HepG2 (cell line): ENCODE measurements around the gene NT5DC1. TPM values are rescaled to one million over a fixed set of nuclear protein-coding genes. Genes with fewer than 3 reads are reported as not detected.

Source experiments
- ATAC-seq: fragments of 200-7000 bp; cut with Tn5 transposase; 3 replicates; pipeline ENCODE4 v1.9.1; 2020; ENCODE audit warnings: mild to moderate bottlenecking, moderate library complexity
- BruUV-seq: library from RNA; stranded (reverse); fragments of 400-500 nt; replicated peaks from 2 replicates; lab custom pipeline; 2021; lab: Mats Ljungman, UMichigan
- CTCF ChIA-PET: fragments of 300-600 bp; formaldehyde crosslinking; extraction: SDS; loops from one replicate; lab custom pipeline; 2021; ENCODE audit warnings: low total read pairs, inconsistent platforms, low intra/inter-chr PET ratio; lab: Yijun Ruan, JAX
- POLR2A ChIA-PET: fragments of 350-600 bp; sonication (Branson Sonifier 250); formaldehyde crosslinking; loops from one replicate; lab custom pipeline; 2020; ENCODE audit warnings: antibody characterized with exemption, inconsistent platforms; lab: Yijun Ruan, JAX
- DNase-seq: peaks from one replicate; pipeline ENCODE4 v3.0.0-alpha.2; 2015; ENCODE audit warnings: low spot score
- FAIRE-seq: peaks from 3 replicates; lab custom pipeline; 2011; peaks lifted over from hg19 to GRCh38; lab: Jason Lieb, UNC
- H2AFZ ChIP-seq: one replicate; pipeline ENCODE4 v1.6.1; 2011; ENCODE audit warnings: low read length, inconsistent platforms
- H3K27ac ChIP-seq: fragments of 300-600 bp; 3 replicates; pipeline ENCODE4 v1.8.0; 2011; ENCODE audit warnings: mixed run types, mild to moderate bottlenecking, mixed read lengths, low read length, inconsistent platforms; ENCODE audit not compliant: insufficient read depth; ENCODE audit errors: extremely low read length
- H3K27me3 ChIP-seq, 2 experiments: fragments of 200-600 bp in 1 of 2; 2 replicates in 1 of 2; 3 replicates in 1 of 2; pipeline versions ENCODE4 v1.6.0 to v1.8.0; 2011; ENCODE audit warnings: low read length in 2 of 2, mild to moderate bottlenecking in 2 of 2, moderate library complexity in 2 of 2, inconsistent platforms in 1 of 2; ENCODE audit not compliant: insufficient read depth in 2 of 2, control insufficient read depth in 1 of 2
- H3K36me3 ChIP-seq, 2 experiments: fragments of 200-600 bp in 1 of 2; replicated peaks in 1 of 2; 2 replicates in 1 of 2; 3 replicates in 1 of 2; pipeline versions ENCODE4 v1.5.1 to v1.8.0; 2011; ENCODE audit warnings: low read length in 2 of 2, inconsistent platforms in 1 of 2; ENCODE audit not compliant: insufficient read depth in 2 of 2, control insufficient read depth in 1 of 2
- H3K4me1 ChIP-seq: 2 replicates; pipeline ENCODE4 v1.5.1; 2012; ENCODE audit warnings: low read length, inconsistent platforms; ENCODE audit not compliant: insufficient read depth
- H3K4me2 ChIP-seq: 2 replicates; pipeline ENCODE4 v1.6.0; 2011; ENCODE audit warnings: low read depth, low read length, inconsistent platforms
- H3K4me3 ChIP-seq, 3 experiments: fragments of 200-600 bp in 1 of 3; sonication (generic), shearing (Covaris generic) in 1 of 3; replicated peaks in 1 of 3; 2 replicates each; pipeline ENCODE4 v1.5.1; 2011 to 2016; ENCODE audit warnings: low read length in 3 of 3, inconsistent platforms in 2 of 3, low read depth in 2 of 3, mild to moderate bottlenecking in 2 of 3, control low read depth in 1 of 3, mixed read lengths in 1 of 3; ENCODE audit not compliant: insufficient read depth in 1 of 3
- H3K79me2 ChIP-seq: one replicate; pipeline ENCODE4 v1.6.1; 2011; ENCODE audit warnings: low read length, inconsistent platforms; ENCODE audit not compliant: insufficient read depth
- H3K9ac ChIP-seq: 2 replicates; pipeline ENCODE4 v1.6.0; 2011; ENCODE audit warnings: mild to moderate bottlenecking, low read depth, low read length, inconsistent platforms; ENCODE audit not compliant: insufficient read depth
- H3K9me3 ChIP-seq: 2 replicates; pipeline ENCODE4 v1.5.1; 2012; ENCODE audit warnings: mild to moderate bottlenecking, low read length
- H4K20me1 ChIP-seq: 2 replicates; pipeline ENCODE4 v1.6.0; 2011; ENCODE audit warnings: inconsistent platforms, mild to moderate bottlenecking, low read length, moderate library complexity; ENCODE audit not compliant: insufficient read depth
- CREB1 ChIP-seq, 2 experiments: fragments of 450-650 bp in 1 of 2; IDR thresholded peaks; 2 replicates each; pipeline ENCODE4 v1.6.1; 2016 to 2017; ENCODE audit warnings: control low read depth in 1 of 2, mild to moderate bottlenecking in 1 of 2, missing compliant biosample characterization in 1 of 2, missing genetic modification characterization in 1 of 2
- IRF2 ChIP-seq: IDR thresholded peaks from 2 replicates; pipeline ENCODE4 v1.6.1; 2018; ENCODE audit warnings: missing genetic modification reagents, missing compliant biosample characterization
- LBX2 ChIP-seq: sonication (generic); formaldehyde crosslinking; IDR thresholded peaks from 2 replicates; pipeline ENCODE4 v1.5.0; 2020; ENCODE audit warnings: missing genetic modification reagents, mild to moderate bottlenecking, borderline replicate concordance
- MED13 ChIP-seq: sonication (generic); formaldehyde crosslinking; IDR thresholded peaks from 2 replicates; pipeline ENCODE4 v1.5.0; 2020; ENCODE audit warnings: missing genetic modification reagents
- MYPOP ChIP-seq: sonication (generic); formaldehyde crosslinking; IDR thresholded peaks from 2 replicates; pipeline ENCODE4 v1.8.1; 2023; ENCODE audit warnings: mild to moderate bottlenecking, moderate library complexity, missing genetic modification reagents
- PAX8 ChIP-seq: sonication (generic); formaldehyde crosslinking; IDR thresholded peaks from 2 replicates; pipeline ENCODE4 v1.8.0; 2022; ENCODE audit warnings: mild to moderate bottlenecking, missing genetic modification reagents, borderline replicate concordance
- PHB2 ChIP-seq: fragments of 450-650 bp; IDR thresholded peaks from 2 replicates; pipeline ENCODE4 v1.6.1; 2018; ENCODE audit not compliant: partially characterized antibody
- RORA ChIP-seq: sonication (generic); formaldehyde crosslinking; IDR thresholded peaks from 2 replicates; pipeline ENCODE4 v1.5.0; 2020; ENCODE audit warnings: mild to moderate bottlenecking, missing genetic modification reagents, moderate library complexity
- TARDBP ChIP-seq: sonication (generic); formaldehyde crosslinking; IDR thresholded peaks from 2 replicates; pipeline ENCODE4 v1.8.0; 2022; ENCODE audit warnings: mild to moderate bottlenecking, missing genetic modification reagents
- TMF1 ChIP-seq: sonication (generic); formaldehyde crosslinking; IDR thresholded peaks from 2 replicates; pipeline ENCODE4 v1.8.1; 2022; ENCODE audit warnings: low read depth, missing genetic modification reagents
- ZNF251 ChIP-seq: sonication (generic); formaldehyde crosslinking; IDR thresholded peaks from 2 replicates; pipeline ENCODE4 v1.9.0; 2021; ENCODE audit warnings: mild to moderate bottlenecking, missing genetic modification reagents
- ZNF607 ChIP-seq: sonication (generic); formaldehyde crosslinking; IDR thresholded peaks from 2 replicates; pipeline ENCODE4 v1.5.1; 2020; ENCODE audit warnings: missing genetic modification reagents, mild to moderate bottlenecking, borderline replicate concordance
- ZNF709 ChIP-seq: sonication (generic); formaldehyde crosslinking; IDR thresholded peaks from 2 replicates; pipeline ENCODE4 v1.5.0; 2020; ENCODE audit warnings: mild to moderate bottlenecking, missing genetic modification reagents
- ZNF800 ChIP-seq: sonication (generic); formaldehyde crosslinking; IDR thresholded peaks from 2 replicates; pipeline ENCODE4 v1.4.0; 2020; ENCODE audit warnings: missing genetic modification reagents
- ZNF83 ChIP-seq: sonication (generic); formaldehyde crosslinking; IDR thresholded peaks from 2 replicates; pipeline ENCODE4 v1.4.0; 2020; ENCODE audit warnings: missing genetic modification reagents, mild to moderate bottlenecking, borderline replicate concordance
- ZZZ3 ChIP-seq: sonication (generic); formaldehyde crosslinking; IDR thresholded peaks from 2 replicates; pipeline ENCODE4 v1.4.0; 2020; ENCODE audit warnings: missing genetic modification reagents, mild to moderate bottlenecking, borderline replicate concordance
- WGBS: methylation state at CpG from one replicate; pipeline ENCODE4 v1.1.6; 2017; ENCODE audit warnings: low lambda C conversion rate; 5-methylcytosine and 5-hydroxymethylcytosine counted together
- in situ Hi-C: cut with HindIII; loops from 2 replicates; pipeline ENCODE4 v1.10.0; 2017; ENCODE audit warnings: low pct_unique_long_range_greater_than_20kb; ENCODE audit not compliant: extremely low pct_ligation_motif_present
- intact Hi-C: fragments of 100-400 bp; cut with micrococcal nuclease; formaldehyde crosslinking; loops from one replicate; pipeline ENCODE4 v1.10.0; 2022; ENCODE audit not compliant: unreplicated experiment
- polyA plus RNA-seq, 8 experiments: library from polyadenylated mRNA; depleted of rRNA in 3 of 8; stranded (reverse) in 7 of 8; unstranded in 1 of 8; fragments of >200 nt; fragmentation: Illumina TruSeq in 4 of 8; extraction: Trizol in 4 of 8; gene quantifications; 2 replicates each; pipeline versions ENCODE4 v1.2.1 to v1.2.3, GENCODE V29; 2011 to 2016; ENCODE audit warnings: low read depth in 4 of 8, missing spikeins in 1 of 8, mixed read lengths in 1 of 8; ENCODE audit not compliant: insufficient read depth in 1 of 8
- total RNA-seq, 5 experiments: library from RNA; depleted of rRNA; stranded (reverse); fragments of >200 nt; fragmentation: Illumina TruSeq; extraction: Trizol; gene quantifications; 2 replicates each; pipeline ENCODE4 v1.2.3, GENCODE V29; 2016; ENCODE audit warnings: low read depth in 1 of 5
- TF ChIP-seq, protein P1 (sequence below): IDR thresholded peaks from 2 replicates; pipeline ENCODE4 v1.6.1; 2016; ENCODE audit warnings: mild to moderate bottlenecking
- TF ChIP-seq, protein P2 (sequence below): sonication (generic); formaldehyde crosslinking; IDR thresholded peaks from 2 replicates; pipeline ENCODE4 v1.8.1; 2023; ENCODE audit warnings: missing genetic modification reagents, mild to moderate bottlenecking, borderline replicate concordance

Gene NT5DC1
- total and polyA plus RNA-seq, 2 of the 13 experiments (the other 11 are each of a cell fraction or from before 2014, with no cell fraction given) = 27.0 to 56.1 TPM

- TF ChIP-seq, protein P1, sequence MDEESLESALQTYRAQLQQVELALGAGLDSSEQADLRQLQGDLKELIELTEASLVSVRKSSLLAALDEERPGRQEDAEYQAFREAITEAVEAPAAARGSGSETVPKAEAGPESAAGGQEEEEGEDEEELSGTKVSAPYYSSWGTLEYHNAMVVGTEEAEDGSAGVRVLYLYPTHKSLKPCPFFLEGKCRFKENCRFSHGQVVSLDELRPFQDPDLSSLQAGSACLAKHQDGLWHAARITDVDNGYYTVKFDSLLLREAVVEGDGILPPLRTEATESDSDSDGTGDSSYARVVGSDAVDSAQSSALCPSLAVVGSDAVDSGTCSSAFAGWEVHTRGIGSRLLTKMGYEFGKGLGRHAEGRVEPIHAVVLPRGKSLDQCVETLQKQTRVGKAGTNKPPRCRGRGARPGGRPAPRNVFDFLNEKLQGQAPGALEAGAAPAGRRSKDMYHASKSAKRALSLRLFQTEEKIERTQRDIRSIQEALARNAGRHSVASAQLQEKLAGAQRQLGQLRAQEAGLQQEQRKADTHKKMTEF (CRISPR knock-in tag) = no peak
- no peak for TF ChIP-seq LBX2 (CRISPR knock-in tag)
Measured at GRCh38 chr6:116263353-116263752, 162.7 kb downstream of the NT5DC1 start (continued).

DNA sequence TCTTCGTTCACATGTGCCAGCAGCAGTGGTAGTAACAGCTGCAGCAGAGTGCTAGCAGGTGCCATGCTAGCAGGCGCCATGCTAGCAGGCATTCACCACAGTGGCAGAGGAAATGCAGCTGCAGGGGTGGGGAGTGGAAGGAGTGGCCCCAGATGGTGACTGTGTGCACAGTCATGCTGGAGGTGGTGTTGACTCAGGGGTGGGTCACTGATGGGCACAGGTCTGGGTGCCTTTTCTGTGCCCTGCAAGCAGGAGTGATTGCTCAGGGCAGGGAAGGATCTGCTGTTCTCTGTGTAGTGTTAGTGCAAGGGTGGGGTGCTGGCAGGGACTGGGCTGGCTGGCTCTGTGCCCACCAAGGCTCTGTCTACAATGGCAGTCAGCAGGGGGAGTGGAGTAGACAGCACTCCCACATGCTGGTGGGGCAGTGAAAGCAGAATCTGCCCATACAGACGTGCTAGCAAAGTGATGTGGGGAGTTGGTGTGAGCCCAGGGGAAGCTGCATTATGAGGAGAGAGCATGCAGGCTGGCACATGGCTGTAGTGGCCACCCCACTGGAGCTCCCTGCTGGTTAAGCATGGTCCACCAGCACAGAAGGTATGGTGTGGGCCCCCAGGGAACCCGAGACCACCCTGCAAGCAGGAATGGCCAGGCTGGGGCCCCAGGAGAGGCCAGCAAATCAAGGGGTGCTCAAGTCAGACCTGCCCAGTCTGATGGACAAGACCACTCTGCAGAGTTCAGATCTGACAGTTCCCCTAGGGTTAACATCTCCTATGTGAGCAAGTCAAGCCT lies 164.6 kb downstream of the NT5DC1 start:
- DNase-seq (no peak), ATAC-seq (peak; percentile 13; the same call in 1 of the 3 replicates), FAIRE-seq (no peak)
- Histone ChIP-seq H3K27me3 (no peaks in the 10 kb centered on the region), H3K4me2 (no peak overlapping the region), H2AFZ (no peak overlapping the region), H3K9ac (no peak overlapping the region), H4K20me1 (no peaks in the 10 kb centered on the region), H3K4me3 (no peak overlapping the region), H3K4me1 (peaks cover 11% of the 10 kb centered on the region; the same call in 1 of the 2 replicates), H3K27ac (no peak overlapping the region), H3K79me2 (no peaks in the 10 kb centered on the region), H3K9me3 (peaks cover 11% of the 10 kb centered on the region; the same call in 1 of the 2 replicates), H3K36me3 (no peaks in the 10 kb centered on the region; a peak in 2 of 5 replicates)
- WGBS = 90% methylated on average over 4 of the region's 4 CpGs
- intact Hi-C loops (no loop called here), in situ Hi-C loops (no loop called here)
- no TSS peak for BruUV-seq
- ChIA-PET POLR2A (no interaction called here), CTCF (no interaction called here)
- TF ChIP-seq CREB1 (IDR thresholded peaks at IDR 0.05) (no peak), CREB1 (CRISPR knock-in tag; IDR thresholded peaks at IDR 0.05) (no peak), ZNF83 (CRISPR knock-in tag) (no peak), TARDBP (CRISPR knock-in tag) (no peak), ZZZ3 (CRISPR knock-in tag) (no peak), ZNF251 (CRISPR knock-in tag) (no peak), ZNF709 (CRISPR knock-in tag) (no peak), TMF1 (CRISPR knock-in tag) (no peak), MED13 (CRISPR knock-in tag) (no peak), PAX8 (CRISPR knock-in tag) (no peak), RORA (CRISPR knock-in tag) (no peak), ZNF800 (CRISPR knock-in tag) (no peak), ZNF607 (CRISPR knock-in tag) (no peak), MYPOP (CRISPR knock-in tag) (no peak), IRF2 (CRISPR knock-in tag) (no peak), PHB2 (no peak)
- TF ChIP-seq, protein P2, sequence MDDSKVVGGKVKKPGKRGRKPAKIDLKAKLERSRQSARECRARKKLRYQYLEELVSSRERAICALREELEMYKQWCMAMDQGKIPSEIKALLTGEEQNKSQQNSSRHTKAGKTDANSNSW = no peak
